Fibroblast of lung (primary cell): ENCODE data around the gene FADS2.

Source experiments
- EZH2 ChIP-seq: IDR thresholded peaks from 2 replicates; pipeline ENCODE4 v1.5.1; 2012; ENCODE audit warnings: low read length, control low read depth, mild to moderate bottlenecking; ENCODE audit errors: missing control alignments
- TF ChIP-seq, protein P1 (sequence below), 2 donors: IDR thresholded peaks in 1 of 2; conservative IDR thresholded peaks in 1 of 2; 1 replicate in 1 of 2; 2 replicates in 1 of 2; pipeline ENCODE4 v1.5.1; 2011 to 2012; ENCODE audit warnings: low read length in 2 of 2, control low read depth in 1 of 2, inconsistent platforms in 1 of 2, low read depth in 1 of 2, mild to moderate bottlenecking in 1 of 2

DNA sequence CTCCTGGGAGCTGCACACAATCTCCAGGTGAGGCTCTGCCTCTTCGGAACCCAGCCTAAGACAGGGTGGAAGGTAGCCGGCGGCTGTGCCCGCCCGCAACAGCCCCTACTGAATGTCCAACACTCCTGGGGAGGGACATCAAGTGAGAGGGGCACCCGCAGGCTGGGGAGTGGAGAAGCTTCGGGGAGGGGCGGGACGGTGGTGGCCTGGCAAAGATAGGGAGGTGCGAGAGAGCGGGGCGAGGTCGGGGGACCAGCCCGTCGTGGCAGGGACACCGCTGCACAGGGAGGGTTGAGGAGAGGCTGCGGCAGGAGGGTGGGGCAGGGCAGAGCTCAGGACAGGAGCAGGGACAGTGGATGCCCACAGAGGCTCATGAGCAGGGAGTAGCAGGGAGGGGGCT is 72.2 kb downstream of the FADS2 start:
- TF ChIP-seq, protein P1, sequence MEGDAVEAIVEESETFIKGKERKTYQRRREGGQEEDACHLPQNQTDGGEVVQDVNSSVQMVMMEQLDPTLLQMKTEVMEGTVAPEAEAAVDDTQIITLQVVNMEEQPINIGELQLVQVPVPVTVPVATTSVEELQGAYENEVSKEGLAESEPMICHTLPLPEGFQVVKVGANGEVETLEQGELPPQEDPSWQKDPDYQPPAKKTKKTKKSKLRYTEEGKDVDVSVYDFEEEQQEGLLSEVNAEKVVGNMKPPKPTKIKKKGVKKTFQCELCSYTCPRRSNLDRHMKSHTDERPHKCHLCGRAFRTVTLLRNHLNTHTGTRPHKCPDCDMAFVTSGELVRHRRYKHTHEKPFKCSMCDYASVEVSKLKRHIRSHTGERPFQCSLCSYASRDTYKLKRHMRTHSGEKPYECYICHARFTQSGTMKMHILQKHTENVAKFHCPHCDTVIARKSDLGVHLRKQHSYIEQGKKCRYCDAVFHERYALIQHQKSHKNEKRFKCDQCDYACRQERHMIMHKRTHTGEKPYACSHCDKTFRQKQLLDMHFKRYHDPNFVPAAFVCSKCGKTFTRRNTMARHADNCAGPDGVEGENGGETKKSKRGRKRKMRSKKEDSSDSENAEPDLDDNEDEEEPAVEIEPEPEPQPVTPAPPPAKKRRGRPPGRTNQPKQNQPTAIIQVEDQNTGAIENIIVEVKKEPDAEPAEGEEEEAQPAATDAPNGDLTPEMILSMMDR (conservative IDR thresholded peaks at IDR 0.05 in 1 of 2, IDR thresholded peaks at IDR 0.05 in 1 of 2; ENCODE audit: low read depth in 1 of 2, low read length in 2 of 2) = no peak
- TF ChIP-seq EZH2 = no peak
